Activated T-cell treated with anti-CD3 and anti-CD28 coated beads for 24 hours (primary cell): ENCODE measurements around the gene RAB6B.
"Not testable (repeated sequence)": the region's sequence is repeated elsewhere in the genome, so short reads cannot be mapped to it uniquely, and the experiment has no call there.

ENCODE experiments used
- DNase-seq: peaks from one replicate; pipeline ENCODE4 v3.0.0-alpha.2; 2020; ENCODE audit warnings: low read depth

Gene RAB6B

GRCh38 chr3:133805702-133806475 lies 89.8 kb downstream of the RAB6B start, which contains the start of gene SRPRB:
Gene SRPRB (plus strand): TSS chr3:133805815. CDS start chr3:133805849, 34 bp downstream.
- peak; percentile 95 for DNase-seq

GRCh38 chr3:133805384-133805701 lies 90.3 kb downstream of the RAB6B start:
- no peak for DNase-seq

- DNase-seq: no peak
Measured at GRCh38 chr3:133804896-133805295, 90.8 kb downstream of the RAB6B start.

- DNase-seq: no peak
Measured at GRCh38 chr3:133803469-133803868, 92.2 kb downstream of the RAB6B start.

- DNase-seq: no peak
Measured at GRCh38 chr3:133799794-133800585, 95.7 kb downstream of the RAB6B start.

- no peak for DNase-seq
Measured at GRCh38 chr3:133797396-133798105, 98.1 kb downstream of the RAB6B start.

- no peak for DNase-seq
Measured at GRCh38 chr3:133792171-133792763, 103.4 kb downstream of the RAB6B start.

GRCh38 chr3:133788024-133788423 lies 107.7 kb downstream of the RAB6B start:
- DNase-seq: no peak

- no peak for DNase-seq
Measured at GRCh38 chr3:133783762-133784161, 111.9 kb downstream of the RAB6B start.

GRCh38 chr3:133782454-133782853 lies 113.2 kb downstream of the RAB6B start:
- no peak for DNase-seq

- no peak for DNase-seq
Measured at GRCh38 chr3:133781570-133781969, 114.1 kb downstream of the RAB6B start.

- DNase-seq: not testable (repeated sequence)
Measured at GRCh38 chr3:133780756-133781155, 114.9 kb downstream of the RAB6B start.

GRCh38 chr3:133779626-133780203 lies 116.0 kb downstream of the RAB6B start:
- no peak for DNase-seq

GRCh38 chr3:133777807-133778568 lies 117.7 kb downstream of the RAB6B start:
- no peak for DNase-seq

- DNase-seq: no peak
Measured at GRCh38 chr3:133776794-133777438, 118.8 kb downstream of the RAB6B start.

- DNase-seq: no peak
Measured at GRCh38 chr3:133775835-133776234, 119.8 kb downstream of the RAB6B start.

GRCh38 chr3:133775309-133775708 lies 120.4 kb downstream of the RAB6B start:
- DNase-seq: no peak
